GM12878 (cell line): ENCODE results near the gene PPP2R5C. TPM values are rescaled to one million over a fixed set of nuclear protein-coding genes. Genes with fewer than 3 reads are reported as not detected.

Experiments used
- CUX1 ChIP-seq: IDR thresholded peaks from 2 replicates; pipeline ENCODE4 v1.6.1; 2012; ENCODE audit warnings: improper control_type of control experiment, low read depth, low read length; ENCODE audit not compliant: insufficient replicate concordance
- E2F4 ChIP-seq: IDR thresholded peaks from 2 replicates; pipeline ENCODE4 v1.6.1; 2012; ENCODE audit warnings: low read depth, low read length, improper control_type of control experiment
- E2F8 ChIP-seq: fragments of 450-650 bp; IDR thresholded peaks from 2 replicates; pipeline ENCODE4 v1.6.1; 2018; ENCODE audit warnings: mild to moderate bottlenecking, low read depth, moderate library complexity; ENCODE audit not compliant: partially characterized antibody
- ETV6 ChIP-seq, 2 experiments: fragments of 450-650 bp in 1 of 2; IDR thresholded peaks in 1 of 2; conservative IDR thresholded peaks in 1 of 2; 2 replicates each; pipeline ENCODE4 v1.6.1; 2014; ENCODE audit warnings: antibody characterized with exemption in 1 of 2, borderline replicate concordance in 1 of 2, low read depth in 1 of 2, mild to moderate bottlenecking in 1 of 2, moderate library complexity in 1 of 2
- HCFC1 ChIP-seq: fragments of 150-350 bp; IDR thresholded peaks from 2 replicates; pipeline ENCODE4 v1.6.1; 2014; ENCODE audit warnings: low read length
- IKZF2 ChIP-seq, 2 experiments: fragments of 450-650 bp; IDR thresholded peaks; 2 replicates each; pipeline ENCODE4 v1.6.1; 2017; ENCODE audit warnings: mild to moderate bottlenecking in 2 of 2, moderate library complexity in 2 of 2
- JUNB ChIP-seq: IDR thresholded peaks from 2 replicates; pipeline ENCODE4 v1.6.1; 2016; ENCODE audit warnings: antibody characterized with exemption, mild to moderate bottlenecking
- MTA3 ChIP-seq: IDR thresholded peaks from 2 replicates; pipeline ENCODE4 v1.6.1; 2012; ENCODE audit warnings: low read length, inconsistent platforms, borderline replicate concordance
- ZNF592 ChIP-seq: fragments of 450-650 bp; IDR thresholded peaks from 2 replicates; pipeline ENCODE4 v1.6.1; 2017; ENCODE audit warnings: mild to moderate bottlenecking, moderate library complexity
- polyA plus RNA-seq, 11 experiments: library from polyadenylated mRNA; depleted of rRNA in 4 of 11; unstranded in 6 of 11; stranded (reverse) in 5 of 11; fragments of >200 nt; fragmentation: Nextera tagmentation in 4 of 11; fragmentation: Illumina TruSeq in 1 of 11; extraction: Ambion mirVana in 4 of 11; extraction: Trizol in 1 of 11; gene quantifications; 1 replicate in 1 of 11; 2 replicates in 10 of 11; pipeline versions ENCODE4 v1.2.1 to v1.2.3, GENCODE V29; 2011 to 2016; ENCODE audit warnings: inconsistent platforms in 2 of 11, missing spikeins in 2 of 11, low read depth in 1 of 11
- total RNA-seq, 4 experiments: library from RNA; depleted of rRNA in 3 of 4; stranded (reverse); fragments of >200 nt in 3 of 4; fragmentation: Illumina TruSeq in 1 of 4; extraction: Trizol in 1 of 4; gene quantifications; 2 replicates each; pipeline versions ENCODE4 v1.2.1 to v1.2.3, GENCODE V29; 2013 to 2021

Gene PPP2R5C
- total and polyA plus RNA-seq, 10 of the 15 experiments (the other 5 are each of a cell fraction or from before 2014, with no cell fraction given) = 106 to 199 (median 144) TPM

- TF ChIP-seq E2F4 (no peak), MTA3 (no peak), E2F8 (no peak), ETV6 (conservative IDR thresholded peaks at IDR 0.05 in 1 of 2, IDR thresholded peaks at IDR 0.05 in 1 of 2; ENCODE audit: borderline replicate concordance in 1 of 2, low read depth in 1 of 2) (no peak), HCFC1 (no peak), CUX1 (no peak), IKZF2 (IDR thresholded peaks at IDR 0.05) (no peak), ZNF592 (no peak), JUNB (no peak)
- TF ChIP-seq, all 136 proteins: peak for 0
Observed at GRCh38 chr14:101730626-101731186, 30.8 kb upstream of the PPP2R5C start (continued).
